Activated CD4-positive, alpha-beta T cell treated with anti-CD3 and anti-CD28 coated beads, Interleukin-2, amount 10 ng/mL, durations not matched to agents 7 days and 5 days (primary cell): ENCODE measurements around the gene AP4E1. TPM values are rescaled to one million over a fixed set of nuclear protein-coding genes. Genes with fewer than 3 reads are reported as not detected.

Source experiments
- CTCF ChIA-PET: fragments of 350-600 bp; sonication (Branson Sonifier 250); formaldehyde crosslinking; loops from one replicate; lab custom pipeline; 2021; ENCODE audit warnings: antibody characterized with exemption; lab: Charles Lee
- POLR2A ChIA-PET: fragments of 350-600 bp; sonication (Branson Sonifier 250); formaldehyde crosslinking; loops from one replicate; lab custom pipeline; 2021; ENCODE audit warnings: antibody characterized with exemption; lab: Charles Lee
- DNase-seq: peaks from one replicate; pipeline ENCODE4 v3.0.0-alpha.2; 2020
- H3K27ac Mint-ChIP-seq: one replicate; pipeline ENCODE4 v1.8.0; 2021; ENCODE audit warnings: mild to moderate bottlenecking, moderate library complexity, mixed read lengths
- H3K27me3 Mint-ChIP-seq: one replicate; pipeline ENCODE4 v1.8.0; 2021; ENCODE audit warnings: mixed read lengths
- H3K36me3 Mint-ChIP-seq: one replicate; pipeline ENCODE4 v1.8.0; 2021; ENCODE audit warnings: low read depth, mixed read lengths
- H3K4me1 Mint-ChIP-seq: one replicate; pipeline ENCODE4 v1.8.0; 2021; ENCODE audit warnings: mixed read lengths
- H3K4me3 Mint-ChIP-seq: one replicate; pipeline ENCODE4 v1.8.0; 2021; ENCODE audit warnings: mild to moderate bottlenecking, moderate library complexity, mixed read lengths
- H3K9me3 Mint-ChIP-seq: one replicate; pipeline ENCODE4 v1.8.0; 2021; ENCODE audit warnings: mixed read lengths
- total RNA-seq, 2 experiments: library from RNA; stranded (reverse); gene quantifications; one replicate each; pipeline ENCODE4 v1.2.3, GENCODE V29; 2021

AP4E1 gene
- total RNA-seq, 2 experiments from 2014 or later, result 12.7 to 14.1 TPM

DNA sequence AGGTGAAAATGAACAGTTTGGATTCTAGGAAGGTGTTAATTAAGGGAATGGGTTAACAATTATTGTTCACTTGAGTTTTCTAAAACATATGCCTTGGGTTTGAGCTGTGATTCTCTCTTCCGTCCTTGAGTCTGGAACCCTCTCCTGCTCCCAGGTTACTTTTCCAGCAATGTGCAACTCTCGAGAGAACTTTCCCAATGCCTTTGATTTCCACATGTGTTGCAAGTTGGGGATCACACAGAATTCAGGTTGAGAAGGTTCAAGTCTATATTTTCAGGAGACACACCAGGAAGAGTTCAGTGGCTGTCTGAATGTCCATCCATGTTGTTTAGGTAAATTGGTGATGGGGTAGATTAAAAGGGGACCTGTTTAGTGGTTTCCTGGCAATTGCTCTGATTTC, 137.5 kb downstream of the AP4E1 start:
- ChIA-PET POLR2A (no interaction called here), CTCF (no interaction called here)
- peaks cover 3% of the 10 kb centered on the region for H3K27me3 Mint-ChIP-seq
- no peak overlapping the region for H3K4me3 Mint-ChIP-seq
- no peaks in the 10 kb centered on the region for H3K9me3 Mint-ChIP-seq
- DNase-seq, result no peak
- no peak overlapping the region for H3K27ac Mint-ChIP-seq
- H3K4me1 Mint-ChIP-seq, result no peaks in the 10 kb centered on the region
- H3K36me3 Mint-ChIP-seq, result no peaks in the 10 kb centered on the region

DNA sequence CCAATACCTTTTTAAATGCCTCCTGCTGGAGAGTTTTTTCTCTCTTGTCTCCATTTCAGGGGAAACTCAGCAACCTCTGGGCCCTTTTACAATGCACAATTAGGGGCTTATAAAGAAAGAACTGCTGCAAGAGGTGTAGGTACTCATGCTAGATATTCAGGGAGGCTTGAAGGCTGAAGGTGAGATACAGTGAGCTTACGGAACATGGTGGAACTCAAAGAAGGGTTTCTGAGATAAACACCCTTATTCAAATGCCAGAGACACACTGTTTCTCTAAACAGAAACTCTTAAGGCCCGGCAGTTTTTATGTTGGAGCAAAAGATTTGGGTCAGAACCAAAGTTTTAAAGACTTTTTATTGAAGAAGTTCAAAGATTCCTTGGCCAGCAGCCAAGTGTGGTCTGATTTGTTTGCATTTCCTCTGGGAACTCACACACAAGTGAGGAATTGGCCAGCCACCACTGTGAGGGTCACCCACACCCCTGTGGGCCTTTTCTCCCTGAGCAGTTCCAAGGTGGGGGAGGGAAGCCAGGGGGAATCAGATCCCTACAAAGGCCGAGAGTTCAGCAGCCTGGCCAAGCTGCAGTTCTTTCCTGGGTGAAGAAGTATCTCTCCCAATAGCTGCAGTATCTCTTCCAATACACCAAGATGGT, 138.4 kb downstream of the AP4E1 start:
- Mint-ChIP-seq H3K36me3 (no peaks in the 10 kb centered on the region), H3K27me3 (peaks cover 7% of the 10 kb centered on the region), H3K4me3 (no peak overlapping the region), H3K4me1 (no peaks in the 10 kb centered on the region), H3K27ac (no peak overlapping the region), H3K9me3 (no peaks in the 10 kb centered on the region)
- ChIA-PET POLR2A (no interaction called here), CTCF (no interaction called here)
- DNase-seq, result no peak

DNA sequence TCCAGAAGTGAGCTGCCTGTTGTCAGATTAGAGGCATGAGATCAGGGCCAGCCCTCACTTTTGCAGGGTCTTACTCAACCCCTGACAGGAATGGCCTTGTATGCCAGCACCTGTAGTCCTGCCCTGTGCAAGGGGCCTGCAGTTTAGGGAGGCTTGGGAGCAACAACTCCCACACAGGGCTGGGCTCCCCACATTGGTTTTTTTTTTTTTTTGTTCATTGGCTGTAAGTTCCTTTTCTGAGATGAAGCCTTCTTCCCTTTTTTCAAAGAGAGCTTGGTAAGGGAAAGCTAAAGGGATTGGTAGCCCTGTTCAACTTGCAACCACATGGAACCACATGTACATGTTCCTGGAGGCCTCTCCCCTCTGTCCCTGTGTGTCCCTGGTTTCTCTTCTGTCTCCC, 139.8 kb downstream of the AP4E1 start:
- H3K36me3 Mint-ChIP-seq, result no peaks in the 10 kb centered on the region
- CTCF ChIA-PET, result interaction anchor here (0.6 to 0.7 kb wide), 2 partner anchors 33 to 111 kb away, joined by 3 read pairs; no protein-coding TSS in a partner anchor
- H3K4me1 Mint-ChIP-seq, result no peaks in the 10 kb centered on the region
- H3K9me3 Mint-ChIP-seq, result no peaks in the 10 kb centered on the region
- no peak for DNase-seq
- H3K27me3 Mint-ChIP-seq, result peaks cover 7% of the 10 kb centered on the region
- no peak overlapping the region for H3K27ac Mint-ChIP-seq
- H3K4me3 Mint-ChIP-seq, result no peak overlapping the region
- POLR2A ChIA-PET, result interaction anchor here (0.6 kb wide), 1 partner anchor 52 kb away, joined by 3 read pairs; no protein-coding TSS in a partner anchor

DNA sequence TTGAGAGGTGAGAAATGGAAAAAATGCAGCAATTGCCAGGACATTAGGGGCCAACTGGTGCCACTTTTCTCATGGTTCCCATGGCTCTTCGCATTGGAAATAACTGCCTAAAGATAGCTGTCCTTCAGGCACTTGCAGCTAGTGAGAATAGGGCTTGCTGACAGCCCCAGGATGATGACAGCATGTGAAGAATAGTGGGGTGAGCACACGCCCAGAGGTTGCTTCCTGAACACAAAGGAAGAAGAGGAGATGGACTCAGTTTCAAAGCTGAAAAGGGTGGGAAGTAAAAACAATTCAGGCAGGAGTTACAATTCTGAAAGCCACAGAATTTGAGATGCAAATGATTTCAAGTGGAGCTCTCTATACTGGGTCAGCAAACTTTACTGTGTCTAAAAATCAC, 140.6 kb downstream of the AP4E1 start:
- no peaks in the 10 kb centered on the region for H3K9me3 Mint-ChIP-seq
- no peaks in the 10 kb centered on the region for H3K4me1 Mint-ChIP-seq
- no peak overlapping the region for H3K27ac Mint-ChIP-seq
- peaks cover 6% of the 10 kb centered on the region for H3K27me3 Mint-ChIP-seq
- ChIA-PET POLR2A (no interaction called here), CTCF (interaction anchor here (2.7 kb wide), 1 partner anchor 16 kb away, joined by 8 read pairs; no protein-coding TSS in a partner anchor)
- no peaks in the 10 kb centered on the region for H3K36me3 Mint-ChIP-seq
- DNase-seq, result no peak
- no peak overlapping the region for H3K4me3 Mint-ChIP-seq

DNA sequence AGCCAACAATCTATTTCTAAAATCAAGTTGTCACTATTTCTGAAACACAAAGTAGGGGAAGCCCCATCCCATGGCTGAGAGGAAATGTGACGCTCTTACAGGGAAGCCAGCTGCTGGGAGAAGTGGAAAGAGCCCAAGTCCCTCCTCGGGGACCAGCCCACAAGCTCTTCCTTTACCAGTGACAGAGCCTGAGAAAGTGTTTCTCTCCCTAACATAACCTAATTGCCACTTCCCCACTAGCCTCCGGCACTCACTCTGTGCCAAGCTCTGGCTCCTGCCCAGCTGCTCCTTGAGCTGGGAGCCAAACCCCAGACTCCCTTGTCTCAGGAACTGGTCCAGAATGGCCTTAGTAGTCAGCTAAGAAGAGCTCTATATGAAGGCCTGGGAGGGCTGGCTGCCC, 143.3 kb downstream of the AP4E1 start:
- H3K9me3 Mint-ChIP-seq, result no peaks in the 10 kb centered on the region
- no peaks in the 10 kb centered on the region for H3K4me1 Mint-ChIP-seq
- no peak for DNase-seq
- POLR2A ChIA-PET, result no interaction called here
- H3K4me3 Mint-ChIP-seq, result no peak overlapping the region
- CTCF ChIA-PET, result no interaction called here
- no peak overlapping the region for H3K27ac Mint-ChIP-seq
- H3K36me3 Mint-ChIP-seq, result no peaks in the 10 kb centered on the region
- H3K27me3 Mint-ChIP-seq, result peaks cover 15% of the 10 kb centered on the region

DNA sequence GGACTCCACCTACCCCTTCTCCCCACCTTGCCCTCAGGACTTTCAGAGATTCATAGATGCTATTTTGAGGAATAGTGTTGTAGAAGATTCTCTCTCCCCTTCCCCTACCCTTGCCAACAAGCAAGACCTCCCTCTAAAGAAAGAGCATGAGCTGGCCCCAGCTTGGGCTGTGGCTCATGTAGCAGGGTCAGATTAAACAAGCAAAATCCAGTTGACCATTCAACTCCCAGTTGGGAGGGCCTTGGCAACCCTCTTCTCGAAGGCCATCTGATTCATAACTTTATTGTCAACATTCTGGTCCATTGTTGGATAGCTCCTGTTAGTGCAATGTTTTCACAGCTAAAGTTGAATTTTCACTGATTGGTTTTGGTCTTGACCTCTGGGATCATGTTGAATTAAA, 145.1 kb downstream of the AP4E1 start:
- POLR2A ChIA-PET, result no interaction called here
- H3K9me3 Mint-ChIP-seq, result no peaks in the 10 kb centered on the region

DNA sequence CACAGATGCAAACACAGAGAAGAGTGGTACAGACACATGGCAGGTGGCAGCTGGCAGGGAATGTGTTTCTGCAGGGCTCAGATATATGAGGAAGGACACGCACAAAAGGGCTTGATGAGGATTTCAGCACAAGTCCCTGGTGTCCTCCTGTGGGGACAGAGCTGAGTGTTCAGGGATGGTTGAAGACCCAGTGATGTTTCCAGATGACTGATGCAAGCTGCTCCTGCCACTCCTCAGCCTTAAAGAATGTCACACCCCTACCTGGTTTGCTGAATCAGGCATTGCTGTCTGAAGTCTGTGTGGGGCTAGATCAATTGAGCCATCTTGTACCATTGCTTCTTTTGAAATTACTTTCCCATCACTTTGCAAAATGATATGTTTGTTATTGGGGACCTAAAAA, 146.1 kb downstream of the AP4E1 start:
- no peak overlapping the region for H3K4me3 Mint-ChIP-seq
- CTCF ChIA-PET, result interaction anchor here (1.0 kb wide), 1 partner anchor 8 kb away, joined by 3 read pairs; no protein-coding TSS in a partner anchor
- no peak overlapping the region for H3K27ac Mint-ChIP-seq
- H3K36me3 Mint-ChIP-seq, result no peaks in the 10 kb centered on the region
- H3K27me3 Mint-ChIP-seq, result peaks cover 26% of the 10 kb centered on the region
- no peaks in the 10 kb centered on the region for H3K9me3 Mint-ChIP-seq
- no peak for DNase-seq
- POLR2A ChIA-PET, result no interaction called here
- H3K4me1 Mint-ChIP-seq, result no peaks in the 10 kb centered on the region

More for the DNA sequence above, 145.1 kb downstream of the AP4E1 start:
- H3K4me3 Mint-ChIP-seq, result no peak overlapping the region
- H3K27me3 Mint-ChIP-seq, result peaks cover 25% of the 10 kb centered on the region
- H3K36me3 Mint-ChIP-seq, result no peaks in the 10 kb centered on the region
- CTCF ChIA-PET, result interaction anchor here (1.0 kb wide), 1 partner anchor 9 kb away, joined by 3 read pairs; no protein-coding TSS in a partner anchor
- no peak for DNase-seq
- no peaks in the 10 kb centered on the region for H3K4me1 Mint-ChIP-seq
- no peak overlapping the region for H3K27ac Mint-ChIP-seq

Other genes starting within 250 kb of the AP4E1 start
- gene TRPM7, start 221.9 kb upstream of the AP4E1 start, total RNA-seq, result 10 to 100 TPM; 39.6 to 44.2 TPM
- gene SPPL2A, start 143.0 kb upstream of the AP4E1 start, total RNA-seq, result 10 to 100 TPM; 80.0 to 85.2 TPM
- gene TNFAIP8L3, start 186.2 kb downstream of the AP4E1 start, total RNA-seq, result not detected